Superior temporal gyrus (tissue), 1 donor: ENCODE measurements around the gene MACROD2.
"Not testable (repeated sequence)": the region's sequence is repeated elsewhere in the genome, so short reads cannot be mapped to it uniquely, and the experiment has no call there.

Source experiments
- DNase-seq: peaks from one replicate; pipeline ENCODE4 v3.0.0-alpha.2; 2016; ENCODE audit errors: extremely low spot score

MACROD2 gene

DNA sequence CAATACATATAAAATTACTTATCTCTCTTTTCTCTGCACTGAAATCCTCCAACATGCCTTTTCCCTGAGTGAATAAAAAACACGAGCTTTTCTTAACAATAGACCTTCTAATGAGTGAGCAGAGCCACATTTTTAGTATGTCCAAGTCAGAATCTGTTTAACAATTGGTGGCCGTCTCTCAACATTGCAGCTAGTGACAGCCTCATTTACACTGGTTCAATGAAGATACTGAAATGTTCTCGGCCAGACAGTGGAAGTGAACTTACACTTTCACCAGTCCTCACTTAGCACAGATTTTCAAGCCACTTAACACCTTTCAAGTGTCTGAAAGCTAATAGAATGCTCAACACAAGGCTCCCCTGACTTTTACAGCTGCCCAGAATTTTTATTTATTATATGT lies 1810.8 kb downstream of the MACROD2 start:
- no peak for DNase-seq

DNA sequence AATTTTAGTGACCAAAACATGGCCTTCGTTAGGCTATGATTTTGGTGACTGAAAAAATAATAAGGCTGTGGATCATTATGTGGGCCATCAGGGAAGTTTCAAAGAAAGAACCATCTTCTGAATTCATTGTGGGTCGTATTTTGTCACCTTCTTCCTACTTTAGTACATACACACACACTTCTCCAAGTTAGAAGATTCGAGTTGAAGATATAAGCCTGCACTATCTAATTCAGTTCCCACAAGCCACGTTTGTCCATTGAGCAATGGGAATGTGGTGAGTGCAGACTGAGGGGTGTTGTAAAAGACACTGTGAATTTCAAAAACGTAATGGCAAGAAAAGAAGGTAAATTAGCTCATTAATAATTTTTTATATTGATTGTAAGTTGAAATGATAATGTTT lies 1812.0 kb downstream of the MACROD2 start:
- DNase-seq = no peak

DNA sequence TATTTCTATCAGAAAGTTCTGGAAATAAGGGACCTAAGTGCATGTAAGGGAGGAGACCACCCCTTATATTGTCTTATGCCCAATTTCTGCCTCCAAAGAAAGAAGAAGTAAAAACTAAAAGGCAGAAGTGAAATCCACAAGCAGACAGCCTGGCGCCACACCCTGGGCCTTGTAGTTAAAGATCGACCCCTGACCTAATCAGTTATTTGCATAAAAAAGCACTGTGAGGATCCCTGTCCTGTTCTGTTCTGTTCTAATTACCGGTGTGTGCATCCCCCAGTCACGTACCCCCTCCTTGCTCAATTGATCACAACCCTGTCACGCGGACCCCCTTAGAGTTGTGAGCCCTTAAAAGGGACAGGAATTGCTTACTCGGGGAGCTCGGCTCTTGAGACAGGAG lies 1812.5 kb downstream of the MACROD2 start:
- DNase-seq = not testable (repeated sequence)

DNA sequence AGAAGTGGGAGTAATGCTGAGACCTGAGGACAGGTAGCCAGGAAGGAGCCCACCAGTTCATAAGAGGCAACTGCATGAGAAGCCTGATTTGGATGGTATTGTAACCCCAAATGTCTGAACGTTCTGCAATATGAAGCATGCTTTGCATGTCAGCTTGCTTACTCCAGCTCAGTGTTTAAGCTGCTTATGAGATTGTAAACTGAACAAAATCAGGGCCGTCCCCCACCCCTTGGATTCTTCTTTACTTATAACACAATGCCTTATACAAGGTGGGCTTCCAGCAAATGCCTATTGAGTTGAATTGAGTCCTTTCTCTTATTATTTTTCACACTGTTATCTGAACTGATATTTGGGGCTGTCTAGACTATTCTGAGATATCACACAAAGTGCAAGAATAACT lies 1816.6 kb downstream of the MACROD2 start:
- no peak for DNase-seq

DNA sequence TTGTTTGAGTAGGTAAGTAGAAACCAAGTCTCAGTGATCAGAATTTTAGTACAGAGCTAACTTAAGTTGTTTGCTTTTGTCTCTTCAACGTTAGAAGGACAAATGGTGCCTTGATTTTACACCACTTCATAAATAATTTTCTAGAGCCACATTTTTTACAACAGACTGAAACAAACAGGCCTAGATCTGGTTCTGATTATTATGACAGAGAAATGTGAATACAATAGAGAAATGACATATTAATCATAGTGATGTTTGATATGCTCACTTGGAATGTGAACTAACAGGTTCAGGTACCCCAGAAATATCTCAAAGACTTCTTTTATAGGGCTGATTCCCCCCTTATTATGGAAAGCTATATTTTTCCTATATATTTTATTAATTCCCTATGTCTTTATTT lies 1817.4 kb downstream of the MACROD2 start:
- no peak for DNase-seq

DNA sequence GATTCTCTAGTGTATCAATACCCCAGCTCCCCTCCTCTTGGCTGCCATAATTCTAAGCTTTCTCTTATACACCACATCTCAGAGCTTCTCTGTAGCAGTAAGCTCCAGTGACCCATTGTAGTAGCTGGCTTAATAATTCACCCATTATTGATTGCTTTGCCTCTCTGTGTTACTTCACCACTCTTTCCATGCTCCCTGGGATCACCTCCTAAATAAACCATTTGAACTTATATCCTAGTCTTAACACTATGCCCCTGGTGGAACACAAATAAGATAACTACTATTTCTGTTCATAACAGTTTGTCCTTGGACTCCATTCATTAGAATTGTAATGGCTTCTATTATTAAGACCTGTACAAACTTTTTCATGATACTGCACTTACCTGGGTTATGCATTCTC lies 1819.0 kb downstream of the MACROD2 start:
- DNase-seq = no peak

DNA sequence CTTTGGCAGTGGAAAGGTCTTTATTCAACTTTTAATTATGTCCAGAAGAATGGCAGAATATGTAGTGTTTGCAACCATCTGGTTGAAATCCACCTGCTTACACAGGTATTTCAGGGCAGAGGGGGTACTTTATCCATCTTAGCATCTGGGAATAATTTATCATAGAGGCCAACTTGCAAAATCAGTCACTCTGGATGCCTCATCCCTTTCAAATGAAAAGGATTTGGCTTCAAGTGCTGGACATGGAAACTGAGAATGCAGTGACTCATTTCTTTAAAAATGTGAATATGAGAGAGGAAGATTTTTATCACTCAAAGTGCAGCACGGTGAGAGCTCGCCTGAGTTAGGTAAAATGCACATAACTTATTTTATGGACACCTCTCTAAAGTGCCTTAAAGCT lies 1819.6 kb downstream of the MACROD2 start:
- DNase-seq = no peak

DNA sequence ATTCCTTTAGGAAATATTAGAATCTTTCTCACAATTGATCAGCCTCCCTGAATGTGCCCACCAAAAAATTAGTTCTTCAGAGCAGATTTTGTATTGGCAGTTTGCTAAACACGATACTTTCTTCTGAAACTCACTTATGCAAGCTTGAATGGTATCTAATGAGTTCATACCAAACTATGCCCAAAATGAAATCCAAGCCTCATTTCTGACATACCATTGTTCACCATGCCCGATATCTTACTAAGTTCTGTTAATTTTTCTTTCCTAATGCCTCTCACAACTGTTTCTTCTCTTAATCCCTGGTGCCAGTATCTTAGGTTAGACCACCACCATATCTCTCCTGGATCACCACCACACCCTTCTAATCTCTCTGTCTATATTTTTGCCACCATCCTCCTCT lies 1822.0 kb downstream of the MACROD2 start:
- no peak for DNase-seq

DNA sequence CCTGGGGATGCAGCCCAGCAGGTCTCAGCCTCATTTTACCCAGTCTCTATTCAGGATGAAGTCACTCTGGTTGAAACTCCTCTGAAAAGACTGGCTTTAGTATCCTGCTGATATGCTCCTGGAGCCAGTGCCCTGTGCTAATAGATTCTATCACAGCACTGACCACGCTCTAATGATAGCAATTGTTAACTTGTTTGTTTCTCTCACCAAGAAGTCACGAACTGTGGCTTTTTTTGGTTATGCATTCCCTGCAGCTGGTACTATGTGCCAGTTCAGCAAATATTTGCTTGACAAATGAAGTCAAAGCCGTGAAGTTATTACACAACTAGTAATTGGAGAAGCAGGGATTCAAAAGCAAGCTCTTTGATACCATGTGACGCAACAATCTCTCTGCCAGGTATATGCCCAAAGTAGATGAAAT lies 1823.3 kb downstream of the MACROD2 start:
- no peak for DNase-seq

DNA sequence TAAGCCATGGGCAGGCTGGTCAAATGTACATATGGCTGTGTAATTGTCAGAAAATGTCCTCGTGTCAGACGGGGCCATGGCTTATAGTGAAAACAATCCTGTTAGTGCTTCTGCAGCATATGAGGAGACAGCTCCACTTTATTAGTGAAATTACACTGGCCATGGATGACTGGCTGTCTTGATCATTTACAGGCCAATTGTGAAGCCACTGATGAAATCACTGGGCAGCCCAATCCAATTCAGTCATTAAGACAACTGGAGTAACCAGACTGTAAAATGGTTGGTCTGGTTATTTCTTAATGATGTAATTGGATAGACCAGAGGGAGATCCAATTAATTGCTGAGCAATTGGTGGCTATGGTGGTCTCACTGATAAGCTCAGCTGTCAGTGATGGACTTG lies 1828.4 kb downstream of the MACROD2 start:
- no peak for DNase-seq

DNA sequence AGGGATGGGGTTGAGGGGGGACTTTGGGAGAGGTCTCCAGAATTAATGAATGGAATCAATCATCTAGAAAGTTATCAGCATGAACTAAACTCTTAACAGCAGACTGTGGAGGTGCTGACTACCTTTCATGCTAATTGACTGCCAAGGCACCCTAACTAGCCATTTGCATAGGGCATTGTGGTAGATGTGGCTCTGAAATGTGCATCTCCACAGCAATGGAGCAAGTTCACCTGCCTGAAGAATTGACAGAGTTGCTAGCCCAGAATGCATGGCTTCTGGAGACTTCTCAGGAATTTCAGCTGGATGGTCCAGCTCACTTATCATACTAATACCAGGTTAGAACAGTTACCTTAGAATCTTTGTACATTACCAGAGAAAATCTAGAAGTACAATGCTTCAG lies 1832.3 kb downstream of the MACROD2 start:
- no peak for DNase-seq

DNA sequence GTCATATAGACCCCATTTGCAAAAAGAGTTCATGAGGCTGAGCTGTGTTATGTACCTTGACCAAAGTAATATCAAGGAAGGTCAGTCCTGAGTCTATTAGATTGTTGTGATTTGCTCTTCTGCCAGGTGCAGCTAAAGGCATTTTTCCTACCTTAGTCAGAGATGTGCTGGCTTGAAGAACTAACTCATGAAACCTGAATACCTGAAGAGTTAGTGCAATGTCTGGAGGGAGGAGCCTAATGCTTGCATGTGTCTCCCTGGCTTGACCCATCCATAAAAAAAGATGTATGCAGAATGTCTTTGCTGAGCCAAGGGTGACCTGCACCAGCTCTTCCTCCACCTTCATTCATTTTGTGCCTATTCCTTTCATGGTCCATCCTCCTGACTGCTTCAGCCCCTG lies 1835.9 kb downstream of the MACROD2 start:
- DNase-seq = no peak

DNA sequence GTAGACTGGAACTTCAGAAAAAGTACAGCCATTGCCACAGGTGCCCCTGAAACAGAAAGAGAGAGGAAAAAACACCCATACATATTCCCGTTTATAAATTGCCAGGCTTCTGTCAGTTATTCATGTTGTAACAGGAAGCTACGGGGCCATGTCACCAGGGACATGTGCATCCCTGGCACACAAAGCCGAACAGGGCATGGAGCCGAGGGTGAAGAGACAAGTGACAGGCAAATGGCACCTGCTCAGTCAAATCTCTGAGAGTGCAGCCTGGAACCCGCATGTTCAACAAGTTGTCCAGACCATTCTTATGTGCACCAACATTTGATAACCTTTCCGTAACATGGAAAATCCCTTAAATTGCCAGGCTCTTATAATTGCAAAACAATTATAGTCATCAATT lies 1837.2 kb downstream of the MACROD2 start:
- DNase-seq = no peak

DNA sequence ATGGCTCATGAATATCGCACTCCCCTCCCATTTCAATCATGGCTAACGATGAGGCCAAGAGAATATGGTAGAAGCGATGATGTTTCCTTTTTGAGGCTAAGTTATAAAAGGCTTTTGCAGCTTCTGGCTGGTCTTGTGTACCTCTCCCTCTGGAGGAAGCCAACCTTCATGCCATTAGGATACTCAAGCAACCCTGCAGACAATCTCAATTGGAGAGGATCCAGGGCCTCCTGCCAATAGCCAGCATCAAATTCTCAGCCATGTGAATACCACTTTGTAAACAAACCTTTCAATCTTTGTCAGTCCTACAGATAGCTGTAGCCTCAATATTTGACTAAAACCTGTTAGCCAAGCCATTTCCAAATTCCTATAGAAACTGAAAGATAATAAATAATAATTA lies 1839.5 kb downstream of the MACROD2 start:
- no peak for DNase-seq

DNA sequence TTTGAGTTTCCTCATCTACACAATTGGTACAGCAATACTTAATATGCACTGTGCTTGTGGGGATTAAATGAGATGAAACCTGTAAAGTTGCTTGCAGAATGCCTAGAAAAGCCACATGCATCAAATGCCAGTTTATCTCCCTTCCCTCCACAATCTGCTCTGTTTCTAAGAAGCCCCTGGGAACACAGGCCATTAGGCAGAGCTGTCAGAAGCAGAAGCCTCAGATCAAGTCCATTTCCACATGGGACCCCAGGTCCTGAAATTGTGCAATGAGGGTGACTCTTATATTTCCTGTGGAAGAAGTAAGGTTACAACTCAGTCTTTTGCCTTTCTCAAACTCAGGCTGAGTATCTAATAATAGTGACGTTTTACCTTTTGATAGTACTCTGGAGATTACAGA lies 1840.5 kb downstream of the MACROD2 start:
- DNase-seq = no peak

DNA sequence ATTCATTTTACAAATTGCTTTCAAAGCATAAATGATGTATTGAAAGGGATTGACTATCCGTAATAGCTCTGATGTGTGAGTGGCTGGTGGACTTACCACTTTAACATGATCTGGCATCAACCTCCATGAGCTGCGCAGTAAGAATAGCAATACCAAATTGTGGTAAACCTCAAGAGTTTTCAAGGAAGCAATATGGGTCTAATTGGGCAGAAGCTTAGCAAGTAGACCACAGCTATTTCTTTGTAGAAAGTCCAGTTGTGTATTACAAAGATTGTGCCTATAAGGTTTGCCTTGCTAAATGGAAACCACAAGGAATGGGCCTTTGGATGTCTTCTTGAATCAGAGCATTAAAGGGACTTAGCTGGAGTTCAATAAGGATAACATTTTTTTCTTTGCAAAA lies 1841.3 kb downstream of the MACROD2 start:
- no peak for DNase-seq

DNA sequence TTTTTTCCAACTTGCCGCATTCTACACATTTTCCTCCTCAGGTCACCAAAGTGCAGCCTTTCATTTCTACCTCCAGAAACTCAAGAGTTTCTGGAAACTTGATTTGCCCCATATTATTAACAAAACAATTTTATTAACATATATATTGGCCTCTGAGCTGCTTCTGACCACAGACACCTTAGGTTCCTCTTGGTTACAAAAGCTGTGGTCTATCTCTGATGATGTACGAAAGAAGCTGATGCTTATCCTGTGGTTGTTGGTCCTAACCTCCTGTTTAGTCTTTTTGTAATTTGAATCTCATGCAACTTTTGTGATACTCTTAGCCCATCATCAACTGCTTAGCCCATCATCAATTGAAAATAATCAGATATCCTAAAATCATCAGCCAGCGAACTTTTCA lies 1842.2 kb downstream of the MACROD2 start:
- no peak for DNase-seq

DNA sequence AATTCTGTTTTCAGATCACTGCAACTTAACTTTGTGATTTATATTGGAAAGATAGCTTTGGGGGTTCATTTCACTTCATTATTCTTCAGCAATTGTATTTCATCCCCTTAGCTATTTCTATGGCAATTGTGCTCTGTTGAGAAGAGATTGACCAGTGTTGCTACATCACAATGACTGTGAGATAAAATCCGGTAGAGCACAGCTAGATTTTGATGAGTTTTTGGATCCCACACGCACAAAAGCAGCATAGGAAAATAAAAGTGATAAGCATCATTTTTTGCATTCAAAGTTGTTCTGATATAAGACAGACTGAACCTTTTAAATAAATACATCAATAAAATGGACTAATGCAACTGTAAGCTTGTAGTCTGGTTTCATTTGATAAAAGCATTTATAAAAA lies 1843.2 kb downstream of the MACROD2 start:
- no peak for DNase-seq

DNA sequence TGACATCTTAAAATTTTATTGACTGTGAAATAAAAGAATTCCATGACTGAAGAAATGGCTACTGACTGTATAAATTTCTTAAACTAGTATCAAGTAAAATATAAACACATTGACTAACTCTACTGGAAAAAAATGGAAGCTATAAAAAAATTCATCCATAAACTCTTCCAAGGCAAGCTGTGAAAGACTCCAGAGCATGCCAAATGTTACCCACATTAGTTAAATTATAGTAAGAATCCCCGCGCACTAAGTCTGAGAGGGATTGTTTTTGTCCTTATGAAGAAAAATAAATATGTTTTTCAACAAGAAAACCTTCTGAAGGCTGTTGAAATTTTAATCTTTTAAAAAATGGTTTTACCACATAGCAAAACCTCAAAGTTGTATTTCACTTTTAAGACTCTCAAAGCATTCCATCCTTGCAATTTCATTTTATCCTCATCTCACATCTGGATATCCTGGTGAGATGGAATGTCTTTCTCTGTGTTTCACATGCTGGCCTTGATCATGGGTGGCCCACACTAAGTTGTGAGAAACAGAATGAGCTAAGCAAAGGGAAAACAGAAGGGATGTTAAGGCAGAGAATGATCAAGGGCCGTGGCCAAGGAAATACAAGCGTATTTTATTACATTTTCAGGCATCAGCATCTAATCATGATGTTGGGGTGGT lies 1845.5 kb downstream of the MACROD2 start:
- DNase-seq = no peak

DNA sequence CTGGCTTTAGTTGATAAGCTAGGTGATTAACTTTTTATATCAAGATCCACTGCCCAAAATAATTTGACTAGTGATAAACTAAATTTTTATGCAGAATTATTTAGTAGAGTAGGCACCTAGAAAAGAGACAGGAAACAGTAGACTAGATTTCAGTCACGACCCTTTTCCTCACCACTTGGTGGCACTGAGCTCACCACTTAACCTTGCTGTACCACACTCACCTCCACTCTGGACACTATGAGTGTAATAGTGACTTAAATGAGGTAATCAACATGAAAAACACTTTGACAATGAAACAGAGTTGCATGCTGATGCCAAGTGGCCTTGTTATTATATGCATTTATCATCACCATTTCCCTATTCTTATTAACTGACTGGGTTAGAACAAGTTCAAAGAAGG lies 1847.6 kb downstream of the MACROD2 start:
- DNase-seq = no peak

DNA sequence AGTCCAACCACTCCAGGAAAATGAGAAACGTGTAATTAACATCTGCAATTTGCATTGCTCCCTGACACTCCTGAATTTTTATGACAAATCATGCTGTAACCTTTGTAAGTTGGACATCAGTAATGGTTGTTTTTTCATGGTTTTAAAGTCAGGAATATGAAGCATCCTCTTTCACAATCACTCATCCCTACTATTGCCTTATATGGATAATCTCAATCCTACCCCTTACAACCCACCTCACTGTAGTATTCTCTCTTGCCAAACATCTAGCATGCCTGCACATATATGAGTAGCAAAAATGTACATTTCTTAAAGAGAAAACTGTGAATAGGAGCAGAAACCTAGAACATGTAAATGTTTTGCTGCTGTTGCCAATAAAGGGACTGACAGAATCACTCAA lies 1848.5 kb downstream of the MACROD2 start:
- no peak for DNase-seq

DNA sequence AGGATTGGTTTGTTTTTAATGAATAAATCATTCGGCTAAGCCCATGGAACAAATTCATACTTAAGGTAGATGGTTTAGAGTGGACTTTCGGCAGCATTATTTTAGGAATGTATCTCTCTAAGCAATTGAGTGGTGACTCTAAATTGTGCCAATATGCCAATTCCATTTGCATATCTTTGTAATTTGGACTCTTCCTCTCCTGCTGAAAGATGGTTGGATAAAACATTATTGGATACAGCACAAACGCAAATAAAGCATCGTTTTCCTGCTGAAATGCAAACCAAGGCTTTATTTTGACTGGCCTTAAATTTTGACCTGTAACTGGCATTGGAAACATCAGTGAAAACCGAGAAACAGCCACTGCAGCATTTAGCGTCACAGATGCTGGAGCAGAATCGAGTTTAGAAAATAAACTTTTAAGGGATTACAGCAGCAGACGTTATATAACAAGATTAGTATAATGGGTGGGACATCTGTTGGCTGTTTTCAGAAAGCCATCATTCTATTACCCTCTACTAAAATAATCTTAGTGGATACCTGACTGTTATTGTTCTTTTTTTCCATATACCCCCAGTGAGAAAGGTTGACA lies 1852.0 kb downstream of the MACROD2 start:
- DNase-seq = no peak

DNA sequence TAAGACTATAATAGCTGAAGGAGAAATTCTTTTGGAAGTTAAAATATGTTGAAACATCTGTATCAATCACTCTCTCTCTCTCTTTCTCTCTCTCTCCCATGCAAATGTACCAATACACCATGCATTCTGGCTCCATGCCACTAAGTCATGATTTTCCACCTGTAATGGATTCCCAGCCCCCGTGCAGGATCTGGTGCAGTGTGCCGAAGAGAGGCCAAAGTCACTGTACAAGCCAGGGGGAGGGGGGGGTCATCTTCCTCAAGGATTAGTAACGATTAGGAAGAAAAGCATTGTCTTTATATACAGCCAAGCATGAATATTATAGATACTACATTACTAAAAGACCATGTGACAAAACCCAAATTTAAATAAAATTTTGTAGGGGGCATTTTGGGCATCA lies 1852.8 kb downstream of the MACROD2 start:
- no peak for DNase-seq

DNA sequence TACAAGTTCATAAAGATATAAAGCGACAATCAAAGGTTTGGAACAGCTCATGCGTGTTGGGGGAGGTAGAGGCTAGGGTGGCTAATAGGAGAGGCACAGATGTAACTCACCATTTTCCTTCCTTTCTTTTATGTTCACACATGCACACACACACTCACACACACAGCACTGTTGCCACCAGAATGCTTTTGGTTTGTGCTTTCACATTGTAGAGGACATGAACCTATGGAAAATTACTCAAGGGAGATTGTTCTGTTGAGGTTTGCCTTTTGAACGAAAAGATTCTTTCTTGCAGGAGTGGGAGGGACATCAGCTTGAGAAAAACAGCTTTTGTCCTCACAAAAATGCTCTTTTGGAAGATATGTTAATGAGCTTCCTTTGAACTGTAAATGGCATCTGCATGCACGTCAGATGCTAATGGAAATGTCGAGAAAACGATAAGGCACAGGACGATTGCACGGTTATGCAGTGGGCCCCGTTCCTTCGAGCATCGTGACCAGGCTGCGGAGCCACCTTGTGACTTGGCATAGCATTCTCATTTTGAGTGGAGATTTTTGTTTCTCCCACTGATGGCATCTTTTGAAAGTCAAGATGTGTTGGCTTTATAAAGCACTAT lies 1853.8 kb downstream of the MACROD2 start:
- DNase-seq = peak; percentile 41
